HG03354 (cell line): ENCODE measurements around the gene USP43.
"Not testable (repeated sequence)": the region's sequence is repeated elsewhere in the genome, so short reads cannot be mapped to it uniquely, and the experiment has no call there.

ENCODE experiments used
- ATAC-seq: cut with Tn5 transposase; IDR thresholded peaks from one replicate; pipeline ENCODE4 v1.9.1; 2021; ENCODE audit warnings: mild to moderate bottlenecking; ENCODE audit not compliant: unreplicated experiment, poor library complexity, severe bottlenecking

The USP43 gene

GRCh38 chr17:9648521-9649110 lies 3.3 kb downstream of the USP43 start:
- ATAC-seq, result no peak

GRCh38 chr17:9658593-9659211 lies 13.4 kb downstream of the USP43 start:
- no peak for ATAC-seq

DNA sequence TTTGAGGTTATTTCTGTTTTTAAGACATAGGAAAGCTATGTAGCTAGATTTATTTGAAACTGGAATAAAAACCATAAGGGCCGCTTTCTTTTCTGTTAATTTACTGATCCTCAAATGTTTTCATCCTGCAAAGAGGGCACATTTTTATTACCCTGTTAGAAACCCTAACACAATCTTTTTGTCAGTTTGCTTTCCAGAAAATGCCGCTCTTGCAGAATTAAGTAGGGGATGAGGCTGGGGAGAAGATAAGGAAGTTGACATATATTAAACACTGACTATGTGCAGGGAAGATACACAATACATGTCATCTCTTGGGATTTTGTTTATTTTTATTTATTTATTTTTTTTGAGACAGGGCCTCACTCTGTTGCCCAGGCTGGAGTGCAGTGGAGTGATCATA lies 15.7 kb downstream of the USP43 start:
- ATAC-seq, result no peak

GRCh38 chr17:9663511-9663910 lies 18.2 kb downstream of the USP43 start:
- ATAC-seq, result not testable (repeated sequence)

GRCh38 chr17:9666461-9667050 lies 21.2 kb downstream of the USP43 start:
- ATAC-seq, result no peak

- ATAC-seq, result no peak
Measured at GRCh38 chr17:9668517-9668916, 23.2 kb downstream of the USP43 start.

GRCh38 chr17:9669551-9670008 lies 24.3 kb downstream of the USP43 start:
- no peak for ATAC-seq

DNA sequence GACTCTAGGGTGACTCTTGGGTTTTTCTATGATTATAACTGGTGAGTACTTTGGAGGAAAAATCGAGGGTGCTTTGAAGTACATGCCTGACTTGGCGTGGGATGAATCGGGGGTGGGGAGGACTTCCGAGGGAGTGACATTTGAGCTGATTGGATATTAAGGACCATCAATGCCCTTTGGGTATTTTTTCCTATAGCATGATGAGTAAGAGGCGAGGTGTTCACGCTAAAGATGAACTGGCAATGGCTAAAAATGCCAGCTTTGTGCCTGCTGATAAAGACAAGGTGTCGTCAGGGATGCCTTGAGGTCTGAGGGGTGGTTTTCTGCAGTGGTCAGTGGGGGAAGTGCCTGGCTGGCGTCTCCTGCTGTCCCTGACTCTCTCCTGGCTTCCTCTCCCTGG lies 25.3 kb downstream of the USP43 start:
- no peak for ATAC-seq

GRCh38 chr17:9671559-9671958 lies 26.2 kb downstream of the USP43 start:
- no peak for ATAC-seq

DNA sequence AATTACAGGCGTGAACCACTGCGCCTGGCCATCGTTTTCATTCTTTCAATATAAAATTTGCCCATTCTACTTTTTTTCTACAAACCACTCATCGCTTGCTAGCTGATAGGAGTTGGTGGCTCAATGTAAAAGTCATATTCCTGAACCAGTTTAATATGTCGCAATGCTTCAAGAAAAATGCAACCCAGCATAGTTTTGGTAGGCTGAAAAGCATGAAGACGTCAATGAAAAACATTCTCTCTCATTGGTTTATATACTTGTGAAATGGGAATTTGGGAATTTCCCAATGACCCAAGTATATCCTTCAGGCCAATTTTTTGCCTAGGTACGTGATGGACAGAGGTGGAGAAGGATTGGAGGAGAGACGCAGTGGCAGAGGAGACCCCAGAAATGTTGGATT lies 26.9 kb downstream of the USP43 start:
- ATAC-seq, result no peak

DNA sequence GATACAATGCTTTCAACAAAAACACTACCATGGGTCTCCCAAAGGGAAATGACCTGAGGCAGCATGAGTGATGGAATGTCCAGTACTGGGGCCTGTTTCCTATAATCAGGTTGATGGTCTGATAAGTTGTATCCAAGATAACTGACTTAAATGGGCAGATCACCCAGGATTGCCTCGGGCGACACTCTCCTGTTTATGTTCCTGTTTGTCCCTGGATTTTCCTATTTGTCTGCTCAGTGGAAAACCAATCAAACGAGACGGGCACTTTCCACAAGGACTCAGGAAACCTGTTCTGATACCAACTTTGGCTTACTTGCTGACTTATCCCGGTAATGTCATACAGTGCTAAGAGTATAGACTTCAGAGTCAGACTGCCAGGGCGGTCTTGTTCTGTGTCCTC lies 27.4 kb downstream of the USP43 start:
- no peak for ATAC-seq

- no peak for ATAC-seq
Measured at GRCh38 chr17:9676084-9676483, 30.8 kb downstream of the USP43 start.

- no peak for ATAC-seq
Measured at GRCh38 chr17:9676820-9677310, 31.5 kb downstream of the USP43 start.

GRCh38 chr17:9677411-9677810 lies 32.1 kb downstream of the USP43 start:
- ATAC-seq, result no peak

- no peak for ATAC-seq
Measured at GRCh38 chr17:9677896-9678295, 32.6 kb downstream of the USP43 start.

- ATAC-seq, result no peak
Measured at GRCh38 chr17:9684955-9685621, 39.8 kb downstream of the USP43 start.

DNA sequence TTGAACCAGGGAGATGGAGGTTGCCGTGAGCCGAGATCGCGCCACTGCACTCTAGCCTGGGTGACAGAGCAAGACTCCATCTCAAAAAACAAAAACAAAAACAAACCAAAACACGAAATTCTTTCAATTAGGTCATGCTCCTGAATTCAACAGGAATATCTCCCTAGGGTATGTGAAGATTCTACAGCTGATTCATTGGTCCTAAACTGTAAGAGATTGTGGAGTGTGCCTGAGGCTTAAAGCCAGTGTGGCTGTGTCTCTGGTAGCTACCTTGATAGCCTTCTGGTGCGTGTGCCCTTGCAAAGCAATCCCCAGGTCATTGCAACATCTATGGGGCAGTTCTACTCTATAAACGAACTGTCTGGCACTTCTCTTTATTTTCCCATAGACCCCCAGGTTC lies 48.4 kb downstream of the USP43 start:
- no peak for ATAC-seq

- ATAC-seq, result no peak
Measured at GRCh38 chr17:9696279-9697044, 51.1 kb downstream of the USP43 start.

- ATAC-seq, result no peak
Measured at GRCh38 chr17:9700136-9700535, 54.8 kb downstream of the USP43 start.
